ENCODE data around the gene SLC27A4. TPM values are rescaled to one million over a fixed set of nuclear protein-coding genes. Genes with fewer than 3 reads are reported as not detected.

The SLC27A4 gene
- total RNA-seq, 2 experiments from 2014 or later, result 10.5 to 11.2 TPM

DNA sequence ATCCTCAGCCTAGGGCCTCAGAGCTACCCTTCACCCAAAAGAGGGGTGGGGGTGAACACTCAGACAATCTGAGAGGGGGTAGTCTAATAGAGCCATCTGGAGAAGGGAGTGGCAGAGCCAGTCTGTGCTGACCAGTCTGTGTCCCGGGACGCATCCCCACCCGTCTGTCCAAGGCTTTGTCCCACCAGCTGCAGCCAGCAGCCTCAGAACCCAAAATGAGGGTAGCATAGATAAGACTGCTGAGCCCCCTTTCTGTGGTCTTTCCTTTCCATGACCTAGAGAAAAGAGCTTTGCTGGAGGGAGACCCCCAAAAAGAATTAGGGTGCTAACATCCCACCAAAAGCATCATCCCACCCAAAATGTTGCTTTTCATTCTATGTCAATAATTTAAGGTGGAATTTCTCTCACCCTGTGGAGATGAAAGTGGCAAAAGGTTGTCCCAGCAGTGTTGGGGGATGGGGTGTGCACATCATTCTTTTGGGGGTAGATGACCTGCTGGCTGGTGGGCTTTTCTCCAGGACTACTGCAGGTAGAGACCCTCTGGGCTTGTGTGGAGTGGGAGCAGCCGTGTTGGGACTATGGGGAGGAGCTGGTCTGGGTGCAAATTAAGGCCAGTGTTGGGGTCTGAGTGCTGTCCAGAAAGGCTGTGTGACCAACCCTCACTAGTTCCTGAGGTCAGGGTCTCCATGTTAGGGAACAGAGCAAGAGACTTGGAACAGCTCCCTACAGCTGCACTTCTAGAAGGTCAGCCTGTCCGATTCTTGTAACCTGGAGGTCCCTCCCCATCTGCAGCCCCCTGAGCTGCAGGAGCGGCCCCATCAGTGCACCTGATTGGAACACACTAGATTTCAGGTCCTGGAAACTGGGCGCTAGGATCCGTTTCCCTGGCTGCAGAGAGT lies 50.7 kb downstream of the SLC27A4 start:
- no peak overlapping the region for H3K27ac Mint-ChIP-seq
- ChIA-PET POLR2A (no interaction called here), CTCF (no interaction called here)
- TF ChIP-seq, protein P1, sequence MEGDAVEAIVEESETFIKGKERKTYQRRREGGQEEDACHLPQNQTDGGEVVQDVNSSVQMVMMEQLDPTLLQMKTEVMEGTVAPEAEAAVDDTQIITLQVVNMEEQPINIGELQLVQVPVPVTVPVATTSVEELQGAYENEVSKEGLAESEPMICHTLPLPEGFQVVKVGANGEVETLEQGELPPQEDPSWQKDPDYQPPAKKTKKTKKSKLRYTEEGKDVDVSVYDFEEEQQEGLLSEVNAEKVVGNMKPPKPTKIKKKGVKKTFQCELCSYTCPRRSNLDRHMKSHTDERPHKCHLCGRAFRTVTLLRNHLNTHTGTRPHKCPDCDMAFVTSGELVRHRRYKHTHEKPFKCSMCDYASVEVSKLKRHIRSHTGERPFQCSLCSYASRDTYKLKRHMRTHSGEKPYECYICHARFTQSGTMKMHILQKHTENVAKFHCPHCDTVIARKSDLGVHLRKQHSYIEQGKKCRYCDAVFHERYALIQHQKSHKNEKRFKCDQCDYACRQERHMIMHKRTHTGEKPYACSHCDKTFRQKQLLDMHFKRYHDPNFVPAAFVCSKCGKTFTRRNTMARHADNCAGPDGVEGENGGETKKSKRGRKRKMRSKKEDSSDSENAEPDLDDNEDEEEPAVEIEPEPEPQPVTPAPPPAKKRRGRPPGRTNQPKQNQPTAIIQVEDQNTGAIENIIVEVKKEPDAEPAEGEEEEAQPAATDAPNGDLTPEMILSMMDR (IDR thresholded peaks at IDR 0.05), result no peak
- H3K9me3 Mint-ChIP-seq, result no peaks in the 10 kb centered on the region
- no peak for DNase-seq
- peaks cover 31% of the 10 kb centered on the region for H3K36me3 Mint-ChIP-seq (ENCODE audit: low read depth)
- intact Hi-C loops (cut with micrococcal nuclease), result no loop called here
- H3K4me1 Mint-ChIP-seq (ENCODE audit: low read depth), result no peaks in the 10 kb centered on the region
- no peaks in the 10 kb centered on the region for H3K27me3 Mint-ChIP-seq
- ATAC-seq, result no peak
- no peak overlapping the region for H3K4me3 Mint-ChIP-seq

- ChIA-PET POLR2A (no interaction called here), CTCF (no interaction called here)
- H3K27ac Mint-ChIP-seq, result no peak overlapping the region
- DNase-seq (no peak), ATAC-seq (no peak)
- TF ChIP-seq, protein P1 (IDR thresholded peaks at IDR 0.05), result no peak
- no peak overlapping the region for H3K4me3 Mint-ChIP-seq
- intact Hi-C loops (cut with micrococcal nuclease), result no loop called here
- peaks cover 26% of the 10 kb centered on the region for H3K36me3 Mint-ChIP-seq (ENCODE audit: low read depth)
- peaks cover 2% of the 10 kb centered on the region for H3K27me3 Mint-ChIP-seq
- H3K9me3 Mint-ChIP-seq, result no peaks in the 10 kb centered on the region
- H3K4me1 Mint-ChIP-seq (ENCODE audit: low read depth), result peaks cover under 1% of the 10 kb centered on the region
These were observed 51.6 kb downstream of the SLC27A4 start for GRCh38 chr9:128391956-128392301.

DNA sequence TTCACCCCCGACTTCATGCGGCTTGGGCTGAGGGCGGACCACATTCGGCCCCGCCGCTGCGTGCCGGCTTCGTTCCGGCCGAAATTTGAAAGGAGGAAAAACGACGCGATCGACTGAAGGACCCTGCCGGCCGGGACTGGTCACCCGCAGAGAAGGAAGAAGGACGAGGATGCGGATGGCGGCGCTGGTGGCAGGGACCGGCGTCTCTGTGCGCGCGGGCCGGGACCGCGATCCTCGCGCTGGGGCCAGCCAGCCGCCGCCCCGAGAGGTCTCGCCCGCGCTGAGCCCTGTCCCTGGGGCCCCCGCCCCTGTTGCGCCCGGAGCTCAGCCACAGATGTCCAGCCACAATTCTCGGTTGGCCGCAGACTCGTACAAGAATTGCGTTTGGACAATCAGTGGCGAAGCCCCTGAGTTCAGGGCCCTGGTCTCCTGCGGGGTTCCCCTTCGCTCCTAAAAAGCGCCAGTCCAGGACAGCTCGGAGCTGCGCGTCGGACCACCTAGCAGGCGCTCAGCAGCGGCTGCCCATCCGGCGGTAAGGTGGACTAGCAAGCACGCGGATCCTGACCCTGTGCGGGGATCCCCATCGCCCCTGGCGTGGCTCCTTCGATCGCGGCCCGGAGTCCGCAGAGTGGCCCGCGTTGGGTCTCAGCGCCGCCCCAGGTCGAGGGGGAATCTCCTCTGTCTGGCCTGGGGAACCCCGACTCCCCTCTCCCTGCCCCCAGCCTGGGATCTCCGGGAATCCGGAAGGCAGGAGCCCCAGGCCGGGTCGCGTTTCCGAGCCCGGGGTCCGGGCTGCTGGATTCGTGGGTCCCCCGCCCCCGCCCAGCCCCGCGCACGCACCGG lies 52.2 kb downstream of the SLC27A4 start:
- ATAC-seq (no peak), DNase-seq (no peak)
- CTCF ChIA-PET, result no interaction called here
- POLR2A ChIA-PET, result no interaction called here
- Mint-ChIP-seq H3K27ac (no peak overlapping the region), H3K4me1 (ENCODE audit: low read depth) (peaks cover 3% of the 10 kb centered on the region), H3K27me3 (peaks cover 8% of the 10 kb centered on the region), H3K36me3 (ENCODE audit: low read depth) (peaks cover 25% of the 10 kb centered on the region), H3K4me3 (no peak overlapping the region), H3K9me3 (no peaks in the 10 kb centered on the region)
- intact Hi-C loops (cut with micrococcal nuclease), result no loop called here
- TF ChIP-seq, protein P1 (IDR thresholded peaks at IDR 0.05), result no peak

- DNase-seq, result no peak
- Mint-ChIP-seq H3K9me3 (no peaks in the 10 kb centered on the region), H3K27ac (no peak overlapping the region), H3K4me1 (ENCODE audit: low read depth) (peaks cover 3% of the 10 kb centered on the region), H3K4me3 (no peak overlapping the region), H3K36me3 (ENCODE audit: low read depth) (peaks cover 20% of the 10 kb centered on the region), H3K27me3 (peaks cover 12% of the 10 kb centered on the region)
- ATAC-seq, result no peak
- ChIA-PET CTCF (interaction anchor here (0.6 kb wide), 1 partner anchor 72 kb away, joined by 3 read pairs; no protein-coding TSS in a partner anchor), POLR2A (no interaction called here)
- TF ChIP-seq, protein P1 (IDR thresholded peaks at IDR 0.05), result no peak
- intact Hi-C loops (cut with micrococcal nuclease), result no loop called here
These were observed 52.9 kb downstream of the SLC27A4 start for GRCh38 chr9:128393145-128393775.

All from activated CD8-positive, alpha-beta T cell treated with anti-CD3 and anti-CD28 coated beads for 36 hours (primary cell).